HG03457 (cell line): ENCODE results near the gene SLC8A1.

Source experiments
- ATAC-seq: cut with Tn5 transposase; IDR thresholded peaks from one replicate; pipeline ENCODE4 v1.9.1; 2021; ENCODE audit warnings: moderate number of reproducible peaks; ENCODE audit not compliant: unreplicated experiment

SLC8A1 gene

GRCh38 chr2:40361478-40361877, 90.4 kb downstream of the SLC8A1 start:
- ATAC-seq = no peak

DNA sequence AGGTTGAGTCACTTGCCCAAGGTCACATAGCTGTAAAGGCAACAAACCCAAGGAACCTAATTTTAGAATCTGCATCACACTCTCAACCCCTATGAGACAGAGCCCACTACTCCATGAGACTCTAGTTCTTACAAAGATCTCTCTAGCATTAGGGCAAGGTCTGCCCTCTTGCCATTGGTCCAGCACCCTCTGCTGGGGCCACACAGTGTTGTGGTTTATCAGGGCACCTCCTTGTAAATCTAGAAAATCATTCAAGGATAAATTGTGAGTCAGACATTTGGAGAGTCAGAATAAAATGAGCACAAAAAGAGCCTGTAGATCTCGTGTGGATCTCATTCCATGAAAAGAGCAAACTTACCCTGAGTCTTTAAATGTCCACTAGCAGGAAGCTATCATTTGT, 91.2 kb downstream of the SLC8A1 start:
- no peak for ATAC-seq

DNA sequence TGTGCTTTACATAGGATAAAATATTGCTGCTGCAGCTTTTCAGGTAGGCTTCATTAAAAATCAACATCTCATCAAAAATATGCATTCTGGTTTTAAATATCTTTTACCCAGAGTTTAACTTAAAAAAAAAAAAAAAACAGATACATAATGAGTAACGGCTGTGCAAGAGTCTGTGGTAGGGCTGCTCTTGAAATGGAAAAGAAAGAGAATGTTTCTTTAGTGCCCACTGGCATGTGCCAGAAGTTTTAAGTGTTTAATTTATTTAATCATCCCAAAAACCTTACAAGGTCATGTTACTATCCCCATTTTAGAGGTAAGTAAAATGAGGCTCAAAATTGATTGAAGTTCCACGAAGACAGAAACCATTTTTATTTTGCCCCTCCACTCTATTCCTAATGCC, 92.1 kb downstream of the SLC8A1 start:
- no peak for ATAC-seq

DNA sequence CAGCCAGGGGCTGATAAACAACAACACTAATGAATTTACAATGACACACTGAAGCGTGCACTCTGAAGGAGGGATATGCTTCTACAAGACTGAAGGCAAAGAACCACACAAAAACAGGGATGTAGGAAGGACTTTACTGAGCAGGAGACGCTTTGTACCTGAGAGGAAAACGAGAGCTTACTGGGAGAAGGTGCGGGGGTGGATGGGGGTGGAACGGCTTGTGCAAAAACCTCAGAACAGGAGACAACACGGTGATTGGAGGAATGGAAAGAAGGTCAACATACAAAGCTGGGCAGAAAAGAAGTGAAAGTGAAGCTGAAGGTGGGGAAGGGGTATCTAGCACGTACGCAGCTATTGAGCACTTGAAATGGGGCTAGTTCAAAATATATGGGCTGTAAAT, 93.1 kb downstream of the SLC8A1 start:
- ATAC-seq = no peak

GRCh38 chr2:40357667-40358066, 94.2 kb downstream of the SLC8A1 start:
- ATAC-seq = no peak

- no peak for ATAC-seq
Observed at GRCh38 chr2:40355451-40355850, 96.4 kb downstream of the SLC8A1 start.

GRCh38 chr2:40353231-40353630, 98.7 kb downstream of the SLC8A1 start:
- ATAC-seq = no peak

DNA sequence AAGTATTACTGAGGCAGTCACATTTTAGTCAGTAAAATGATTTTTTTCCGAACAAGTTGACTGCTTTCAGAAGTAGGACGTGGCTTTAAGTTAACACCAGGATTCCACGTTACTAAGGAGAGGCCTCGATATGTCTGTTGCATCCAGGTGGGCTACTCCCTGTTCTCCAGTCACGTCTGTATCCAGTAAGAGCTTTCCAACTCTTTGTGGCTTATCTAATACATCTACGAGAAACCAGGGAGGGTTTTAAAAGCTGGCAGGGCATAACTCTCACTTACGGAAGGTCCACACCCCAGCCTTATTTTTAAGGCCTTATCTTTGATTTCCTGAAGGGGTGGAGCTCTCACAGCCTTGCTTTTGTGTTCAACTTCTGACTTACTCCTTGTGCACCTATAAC, 99.2 kb downstream of the SLC8A1 start:
- ATAC-seq = no peak

GRCh38 chr2:40352041-40352702, 99.7 kb downstream of the SLC8A1 start:
- no peak for ATAC-seq

DNA sequence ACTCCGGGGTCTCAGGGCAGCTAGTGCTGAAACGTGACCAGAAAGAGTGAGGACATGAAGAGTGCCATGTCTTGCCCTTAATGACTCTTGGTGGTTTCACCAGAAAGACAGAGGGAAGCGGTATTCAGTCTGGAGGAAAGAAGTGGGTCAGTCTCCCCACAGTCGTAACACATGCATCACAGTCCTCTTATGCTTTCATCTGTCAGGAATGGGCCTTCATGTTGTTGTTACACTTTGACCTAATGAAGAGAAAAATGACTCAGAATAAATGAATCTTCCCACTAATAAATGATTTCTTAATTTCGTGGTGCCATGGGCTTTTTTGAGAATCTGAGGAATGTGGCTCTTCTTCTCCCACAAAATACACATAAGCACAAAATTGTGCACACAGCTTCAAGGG, 103.2 kb downstream of the SLC8A1 start:
- no peak for ATAC-seq

- ATAC-seq = no peak
Observed at GRCh38 chr2:40348038-40348437, 103.9 kb downstream of the SLC8A1 start.

DNA sequence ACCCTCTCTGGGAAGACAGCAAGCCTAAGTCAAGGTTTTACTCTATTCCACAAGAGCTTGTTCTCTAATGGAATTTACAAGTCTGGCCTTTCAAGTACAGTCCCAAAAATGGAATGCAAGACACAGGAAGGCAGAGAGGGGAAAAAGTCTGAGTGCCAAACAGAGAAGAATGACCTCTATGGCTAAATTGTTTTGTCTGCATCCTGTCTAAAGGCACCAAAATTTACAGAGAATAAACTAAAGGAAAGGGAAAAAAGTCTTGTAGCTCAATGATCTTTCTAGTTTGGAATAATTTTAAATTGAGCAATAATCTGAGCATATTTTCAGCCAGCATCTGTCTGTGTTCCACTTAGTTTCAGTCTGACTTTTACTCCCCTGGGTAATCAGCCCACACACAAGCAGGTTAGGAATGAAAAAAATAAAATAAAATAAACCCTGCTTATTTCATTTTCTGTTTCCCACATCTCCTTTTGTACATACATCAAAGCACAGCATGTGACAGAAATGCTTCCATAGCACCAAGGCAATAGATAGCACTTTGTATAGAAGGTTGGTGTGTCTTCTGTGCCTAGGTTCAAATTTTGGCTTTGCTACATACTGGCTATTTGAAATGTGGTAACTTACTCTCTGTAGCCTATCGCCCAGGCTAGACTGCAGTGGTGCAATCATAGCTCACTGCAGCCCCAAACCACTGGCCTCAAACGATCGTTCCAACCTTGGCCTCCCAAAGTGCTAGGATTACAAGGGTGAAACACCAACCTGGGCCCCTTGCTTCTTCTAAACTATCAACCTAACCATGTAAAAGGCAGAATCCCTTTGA, 105.1 kb downstream of the SLC8A1 start:
- ATAC-seq = no peak

DNA sequence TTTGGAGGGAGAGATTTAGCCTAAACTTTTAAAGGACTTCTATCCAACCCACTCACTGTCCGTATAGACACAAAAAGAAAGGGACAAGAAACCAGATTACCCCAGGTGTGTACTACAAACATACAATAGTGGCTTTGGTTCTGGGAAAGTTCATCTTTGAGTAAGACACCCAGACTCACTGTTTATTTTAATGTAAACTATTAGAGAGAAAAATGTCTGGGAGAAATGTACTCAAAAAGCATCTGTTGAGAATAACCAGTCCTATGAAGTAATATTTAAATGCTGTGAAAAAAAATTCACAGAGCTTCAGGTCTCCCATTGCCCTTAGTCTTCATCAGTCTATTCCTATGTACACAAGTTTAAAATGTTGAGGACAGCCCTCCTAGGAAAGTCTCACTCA, 107.5 kb downstream of the SLC8A1 start:
- ATAC-seq = no peak

DNA sequence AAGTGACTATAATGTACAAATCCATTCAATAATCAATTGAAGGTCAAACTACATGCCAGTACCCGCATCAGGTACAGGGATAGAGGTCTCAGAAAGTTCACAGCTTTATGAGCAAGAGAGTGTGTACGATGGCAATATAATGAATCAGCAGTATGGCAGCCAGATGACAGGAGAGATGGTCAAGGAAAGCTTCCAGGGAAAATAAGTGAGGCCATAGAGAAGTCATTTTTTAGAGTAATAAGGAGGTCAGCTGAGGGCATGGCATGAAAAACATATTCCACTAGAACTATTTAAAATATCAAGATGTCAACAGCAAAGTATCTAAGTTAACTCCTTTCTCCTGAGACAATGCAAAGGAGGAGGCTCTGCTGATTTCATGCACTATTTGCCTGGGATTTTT, 108.0 kb downstream of the SLC8A1 start:
- no peak for ATAC-seq

DNA sequence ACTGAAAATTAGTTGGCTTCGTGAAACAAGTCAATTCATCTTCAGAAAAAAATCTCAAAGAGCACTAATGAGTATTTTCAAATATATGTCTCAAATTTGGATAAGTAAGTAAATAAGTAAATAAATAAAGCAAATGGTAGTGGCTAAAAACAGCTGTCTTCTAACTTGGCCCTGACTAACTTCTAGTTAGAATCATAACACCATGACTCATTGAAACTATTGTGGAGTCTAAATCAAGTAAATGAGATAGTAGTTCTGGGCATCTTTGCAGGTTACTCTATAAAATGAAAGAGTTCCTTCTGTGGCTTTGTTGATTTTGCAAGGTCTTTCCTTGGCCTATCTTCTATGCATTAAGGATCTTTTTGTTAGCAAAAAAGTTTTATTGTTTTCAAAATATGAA, 110.7 kb downstream of the SLC8A1 start:
- ATAC-seq = no peak

DNA sequence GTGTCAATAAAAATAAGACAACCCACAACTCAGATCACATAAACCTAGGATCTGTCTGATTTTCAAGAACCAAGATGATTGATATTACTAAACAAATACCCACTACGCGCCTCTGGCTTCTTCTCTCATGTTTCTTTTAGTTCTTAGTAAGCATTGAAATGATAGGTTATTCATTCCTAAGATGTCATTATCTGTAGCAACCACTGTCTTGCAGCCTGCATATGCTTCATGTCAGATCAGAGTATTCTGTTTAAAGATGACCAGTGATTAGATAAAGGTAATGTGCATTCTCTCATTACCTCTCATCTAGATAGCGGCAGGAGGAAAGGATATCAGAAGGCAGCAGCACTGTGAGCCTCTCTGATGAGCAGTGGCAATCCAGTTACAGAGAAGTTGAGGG, 112.9 kb downstream of the SLC8A1 start:
- no peak for ATAC-seq

- ATAC-seq = no peak
Observed at GRCh38 chr2:40332191-40332826, 119.6 kb downstream of the SLC8A1 start.

GRCh38 chr2:40330096-40330495, 121.8 kb downstream of the SLC8A1 start:
- ATAC-seq = no peak

- ATAC-seq = no peak
Observed at GRCh38 chr2:40329739-40330030, 122.2 kb downstream of the SLC8A1 start.

GRCh38 chr2:40325116-40325515, 126.8 kb downstream of the SLC8A1 start:
- no peak for ATAC-seq

DNA sequence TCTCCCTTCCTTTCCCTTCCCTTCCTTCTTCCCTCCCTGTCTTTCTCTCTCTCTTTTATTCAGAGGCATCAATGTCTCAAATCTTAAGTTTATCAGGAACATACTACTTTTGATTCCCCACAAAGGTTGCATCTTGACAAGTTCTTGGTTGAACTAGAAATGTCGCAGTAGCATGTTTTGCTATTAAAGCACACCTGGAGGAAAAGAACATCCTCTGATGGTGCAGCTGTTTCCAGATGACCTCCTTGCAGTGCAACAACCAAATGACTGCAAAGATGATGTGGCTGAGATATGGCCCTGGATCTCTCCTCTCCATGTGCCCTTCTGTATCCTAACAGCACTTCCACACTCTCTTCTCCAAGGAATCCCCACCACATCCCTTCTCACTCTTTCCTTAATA, 127.2 kb downstream of the SLC8A1 start:
- ATAC-seq = no peak

- ATAC-seq = no peak
Observed at GRCh38 chr2:40321822-40322221, 130.1 kb downstream of the SLC8A1 start.
